Upper lobe of right lung (tissue), 1 donor: ENCODE results near the gene DAP. TPM values are rescaled to one million over a fixed set of nuclear protein-coding genes. Genes with fewer than 3 reads are reported as not detected.

Experiments used
- ATAC-seq: fragments of 200-7000 bp; cut with Tn5 transposase; one replicate; pipeline ENCODE4 v1.9.1; 2020; ENCODE audit warnings: mild to moderate bottlenecking, moderate library complexity
- DNase-seq: peaks from one replicate; pipeline ENCODE4 v3.0.0-alpha.2; 2020
- H3K27ac ChIP-seq: fragments of 200-600 bp; one replicate; pipeline ENCODE4 v1.8.0; 2022
- H3K27me3 ChIP-seq: fragments of 200-600 bp; one replicate; pipeline ENCODE4 v1.8.0; 2022; ENCODE audit warnings: mild to moderate bottlenecking
- H3K36me3 ChIP-seq: fragments of 200-600 bp; one replicate; pipeline ENCODE4 v1.8.0; 2022
- H3K4me1 ChIP-seq: fragments of 200-600 bp; one replicate; pipeline ENCODE4 v1.8.0; 2022
- H3K4me3 ChIP-seq: fragments of 200-600 bp; one replicate; pipeline ENCODE4 v1.8.0; 2022; ENCODE audit warnings: mild to moderate bottlenecking
- H3K9me3 ChIP-seq: fragments of 200-600 bp; one replicate; pipeline ENCODE4 v1.8.0; 2022
- intact Hi-C: fragments of 100-400 bp; cut with DNase I; formaldehyde crosslinking; loops from one replicate; pipeline ENCODE4 v1.11.0; 2022
- total RNA-seq: library from RNA; stranded (reverse); fragmentation: NEBNext Ultra II Directional; extraction: Animal tissue kit (Norgen Biotek cat#: 25700); gene quantifications from one replicate; pipeline ENCODE4 v1.2.1, GENCODE V29; 2021
- TF ChIP-seq, protein P1 (sequence below): fragments of 200-600 bp; IDR thresholded peaks from one replicate; pipeline ENCODE4 v1.8.0; 2022; ENCODE audit warnings: antibody characterized with exemption
- donor health status: DM: no; HTN: yes; CAD: no; lungs with severe emphysema.

DAP gene
- total RNA-seq, 1 donor from 2014 or later: 105 TPM

DNA sequence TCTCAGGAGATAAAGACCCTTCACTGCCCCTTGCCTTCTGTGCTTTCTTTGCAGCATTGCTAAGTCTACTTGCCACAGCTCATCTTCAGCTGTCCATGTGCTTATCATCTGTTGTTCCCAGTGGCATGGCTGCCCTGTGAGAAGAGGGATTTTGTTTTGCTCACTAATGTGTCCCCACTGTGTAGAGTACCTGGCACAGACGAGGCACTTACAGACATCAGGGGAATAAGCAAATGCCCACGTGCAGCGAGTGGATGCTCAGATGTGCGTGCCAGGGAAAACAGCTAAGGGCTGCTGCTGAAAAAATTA is 31.0 kb downstream of the DAP start:
- ATAC-seq (no peak), DNase-seq (no peak)
- Histone ChIP-seq H3K27me3 (no peaks in the 10 kb centered on the region), H3K4me3 (no peak overlapping the region), H3K27ac (no peak overlapping the region), H3K9me3 (no peaks in the 10 kb centered on the region), H3K4me1 (peaks cover 24% of the 10 kb centered on the region), H3K36me3 (no peaks in the 10 kb centered on the region)
- intact Hi-C loops: no loop called here
- TF ChIP-seq, protein P1, sequence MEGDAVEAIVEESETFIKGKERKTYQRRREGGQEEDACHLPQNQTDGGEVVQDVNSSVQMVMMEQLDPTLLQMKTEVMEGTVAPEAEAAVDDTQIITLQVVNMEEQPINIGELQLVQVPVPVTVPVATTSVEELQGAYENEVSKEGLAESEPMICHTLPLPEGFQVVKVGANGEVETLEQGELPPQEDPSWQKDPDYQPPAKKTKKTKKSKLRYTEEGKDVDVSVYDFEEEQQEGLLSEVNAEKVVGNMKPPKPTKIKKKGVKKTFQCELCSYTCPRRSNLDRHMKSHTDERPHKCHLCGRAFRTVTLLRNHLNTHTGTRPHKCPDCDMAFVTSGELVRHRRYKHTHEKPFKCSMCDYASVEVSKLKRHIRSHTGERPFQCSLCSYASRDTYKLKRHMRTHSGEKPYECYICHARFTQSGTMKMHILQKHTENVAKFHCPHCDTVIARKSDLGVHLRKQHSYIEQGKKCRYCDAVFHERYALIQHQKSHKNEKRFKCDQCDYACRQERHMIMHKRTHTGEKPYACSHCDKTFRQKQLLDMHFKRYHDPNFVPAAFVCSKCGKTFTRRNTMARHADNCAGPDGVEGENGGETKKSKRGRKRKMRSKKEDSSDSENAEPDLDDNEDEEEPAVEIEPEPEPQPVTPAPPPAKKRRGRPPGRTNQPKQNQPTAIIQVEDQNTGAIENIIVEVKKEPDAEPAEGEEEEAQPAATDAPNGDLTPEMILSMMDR: no peak

DNA sequence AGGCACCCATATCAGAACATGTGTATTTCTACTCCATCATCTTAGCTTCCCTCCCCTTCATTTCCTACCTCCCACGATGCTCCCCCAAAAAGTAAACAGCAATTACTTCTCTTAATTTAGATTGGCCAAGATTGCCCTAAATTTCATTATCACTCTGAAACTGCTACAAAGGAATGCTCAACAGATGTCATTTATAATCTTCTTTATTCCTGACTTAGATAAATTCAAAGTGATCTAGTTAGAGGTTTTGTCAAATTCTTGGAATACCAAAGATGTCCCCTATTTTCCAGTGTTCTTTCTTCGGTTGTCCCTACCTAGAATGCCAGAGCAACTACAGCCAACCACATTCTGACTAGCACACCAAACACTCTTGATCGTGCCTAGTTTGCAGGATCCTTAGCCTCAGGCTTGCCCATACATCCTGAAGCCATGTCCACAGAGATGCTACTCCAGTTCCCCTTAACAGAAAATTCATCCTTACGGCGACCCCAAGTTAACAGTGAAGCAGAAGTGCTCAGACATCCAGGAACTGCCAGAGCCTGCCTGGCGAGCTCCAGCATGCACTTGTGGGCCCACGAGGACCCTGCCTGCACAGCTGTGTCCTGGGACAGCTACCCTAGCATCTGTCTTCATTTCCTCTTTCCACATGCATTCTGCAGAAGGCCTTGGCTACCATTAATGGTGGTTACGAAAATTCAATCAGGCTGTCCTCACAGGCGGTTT is 31.6 kb downstream of the DAP start:
- H3K27me3 ChIP-seq: no peaks in the 10 kb centered on the region
- DNase-seq: no peak
- TF ChIP-seq, protein P1: no peak
- ATAC-seq: no peak
- H3K36me3 ChIP-seq: no peaks in the 10 kb centered on the region
- intact Hi-C loops: no loop called here
- H3K4me3 ChIP-seq: no peak overlapping the region
- no peak overlapping the region for H3K27ac ChIP-seq
- peaks cover 24% of the 10 kb centered on the region for H3K4me1 ChIP-seq
- H3K9me3 ChIP-seq: no peaks in the 10 kb centered on the region

DNA sequence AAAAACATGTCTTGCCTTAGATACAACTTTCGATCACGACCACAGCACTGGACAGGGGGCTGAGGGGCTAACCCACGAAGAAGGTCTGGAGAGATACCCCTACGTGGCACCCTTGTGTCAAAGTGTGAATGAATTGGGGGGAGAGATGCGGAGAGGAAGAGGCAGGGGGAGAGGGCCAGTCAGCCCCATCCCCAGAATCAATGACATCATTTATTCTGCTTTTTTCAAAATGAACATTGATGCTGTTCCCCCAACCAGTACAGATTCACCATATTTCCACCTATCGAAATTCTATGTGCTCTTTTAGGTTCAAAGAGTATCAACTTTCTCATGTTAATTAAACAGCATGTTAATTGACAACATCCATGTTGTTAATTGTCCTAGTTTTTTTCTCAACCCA is 32.4 kb downstream of the DAP start:
- intact Hi-C loops: no loop called here
- H3K4me1 ChIP-seq: peaks cover 24% of the 10 kb centered on the region
- TF ChIP-seq, protein P1: no peak
- no peak overlapping the region for H3K4me3 ChIP-seq
- H3K9me3 ChIP-seq: no peaks in the 10 kb centered on the region
- DNase-seq (no peak), ATAC-seq (no peak)
- no peaks in the 10 kb centered on the region for H3K36me3 ChIP-seq
- no peak overlapping the region for H3K27ac ChIP-seq
- no peaks in the 10 kb centered on the region for H3K27me3 ChIP-seq

DNA sequence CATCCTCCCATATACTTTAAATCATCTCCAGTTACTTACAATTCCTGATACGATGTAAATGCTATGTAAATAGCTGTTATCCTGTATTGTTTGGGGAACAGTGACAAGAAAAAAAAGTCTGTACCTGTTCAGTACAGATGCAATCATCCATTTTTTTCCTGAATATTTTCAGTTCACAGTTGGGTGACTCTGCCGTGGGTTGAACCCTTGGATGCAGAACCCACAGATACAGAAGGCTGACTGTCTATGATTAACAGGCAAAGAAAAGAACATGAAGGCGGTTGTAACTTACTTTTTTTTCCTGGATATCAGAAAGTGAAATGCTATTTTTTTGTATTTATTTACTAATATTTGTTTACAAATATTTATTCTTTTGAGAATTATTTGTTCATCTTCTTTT is 33.2 kb downstream of the DAP start:
- ATAC-seq (no peak), DNase-seq (no peak)
- Histone ChIP-seq H3K9me3 (no peaks in the 10 kb centered on the region), H3K27me3 (no peaks in the 10 kb centered on the region), H3K27ac (no peak overlapping the region), H3K4me1 (peaks cover 24% of the 10 kb centered on the region), H3K36me3 (no peaks in the 10 kb centered on the region), H3K4me3 (no peak overlapping the region)
- intact Hi-C loops: no loop called here
- TF ChIP-seq, protein P1: no peak

DNA sequence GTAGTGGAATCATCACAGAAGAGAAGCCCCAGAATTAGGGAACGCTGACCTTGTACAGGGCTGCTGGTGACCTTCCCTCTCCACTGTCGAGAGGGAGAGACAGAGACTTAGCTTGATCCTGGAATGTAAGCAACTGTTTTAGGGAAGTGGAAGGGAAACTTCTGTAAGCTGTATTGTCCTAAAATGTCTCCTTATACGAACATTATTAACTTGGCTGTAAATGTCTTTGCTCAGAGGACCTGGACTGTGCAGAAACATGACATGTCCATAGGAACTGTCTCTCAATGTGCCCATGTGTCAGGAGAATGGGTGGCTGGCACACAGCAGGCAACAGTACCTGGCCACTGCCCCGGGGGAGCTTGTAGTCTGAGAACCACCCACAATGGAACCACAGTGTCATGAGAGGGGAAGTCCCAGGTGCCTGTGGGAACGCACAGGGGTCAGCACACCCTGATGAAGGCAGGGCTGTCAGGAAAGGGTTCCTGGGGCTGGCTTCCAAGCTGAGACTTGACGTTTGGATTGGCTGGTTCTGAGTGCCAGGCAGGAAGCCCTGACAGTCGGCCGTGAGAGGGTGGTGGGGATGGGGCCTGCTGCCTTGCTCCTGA is 34.0 kb downstream of the DAP start:
- no peaks in the 10 kb centered on the region for H3K36me3 ChIP-seq
- no peak overlapping the region for H3K4me3 ChIP-seq
- no peak for DNase-seq
- peaks cover 24% of the 10 kb centered on the region for H3K4me1 ChIP-seq
- intact Hi-C loops: no loop called here
- H3K27ac ChIP-seq: peak overlapping the region; percentile 11
- TF ChIP-seq, protein P1: no peak
- H3K9me3 ChIP-seq: no peaks in the 10 kb centered on the region
- H3K27me3 ChIP-seq: no peaks in the 10 kb centered on the region
- peak; percentile 20 for ATAC-seq
